Germinal center (tissue), 1 donor: Measurements from ENCODE around the gene DCAF16.
A peak's percentile ranks its signal among the peaks of the same experiment; 100 is the strongest.
"Not testable (repeated sequence)": the region's sequence is repeated elsewhere in the genome, so short reads cannot be mapped to it uniquely, and the experiment has no call there.

Experiments used
- DNase-seq: peaks from one replicate; pipeline ENCODE4 v3.0.0; 2012; ENCODE audit warnings: mixed read lengths, low spot score

DCAF16 gene

GRCh38 chr4:17810260-17811077, at the start of gene DCAF16, which contains the start of gene NCAPG:
Gene DCAF16, minus strand, starts transcription at chr4:17810757. Its CDS starts 6,616 bp downstream, at chr4:17804141.
Gene NCAPG, plus strand, starts transcription at chr4:17810979. Its CDS starts 99 bp downstream, at chr4:17811078.
- DNase-seq = peak; percentile 96

GRCh38 chr4:17859793-17860406, 49.3 kb upstream of the DCAF16 start:
- DNase-seq = no peak

GRCh38 chr4:17854036-17854435, 43.5 kb upstream of the DCAF16 start:
- no peak for DNase-seq

GRCh38 chr4:17851959-17852358, 41.4 kb upstream of the DCAF16 start:
- no peak for DNase-seq

GRCh38 chr4:17850295-17850694, 39.7 kb upstream of the DCAF16 start:
- not testable (repeated sequence) for DNase-seq

- DNase-seq = no peak
Measured at GRCh38 chr4:17846266-17846665, 35.7 kb upstream of the DCAF16 start.

- no peak for DNase-seq
Measured at GRCh38 chr4:17823871-17824669, 13.5 kb upstream of the DCAF16 start.

GRCh38 chr4:17817027-17817426, 6.5 kb upstream of the DCAF16 start:
- peak; percentile 20 for DNase-seq

GRCh38 chr4:17816142-17816541, 5.6 kb upstream of the DCAF16 start:
- no peak for DNase-seq

- no peak for DNase-seq
Measured at GRCh38 chr4:17814140-17814539, 3.6 kb upstream of the DCAF16 start.

- no peak for DNase-seq
Measured at GRCh38 chr4:17812801-17813200, 2.2 kb upstream of the DCAF16 start.

- DNase-seq = no peak
Measured at GRCh38 chr4:17812125-17812524, 1.6 kb upstream of the DCAF16 start.

- DNase-seq = no peak
Measured at GRCh38 chr4:17811078-17811603, 584 bp upstream of the DCAF16 start.

- peak; percentile 2 for DNase-seq
Measured at GRCh38 chr4:17809667-17810066, 890 bp downstream of the DCAF16 start.

- no peak for DNase-seq
Measured at GRCh38 chr4:17807446-17807845, 3.1 kb downstream of the DCAF16 start.

GRCh38 chr4:17805580-17806155, 4.9 kb downstream of the DCAF16 start:
- no peak for DNase-seq

- DNase-seq = no peak
Measured at GRCh38 chr4:17797808-17798207, 12.7 kb downstream of the DCAF16 start.

GRCh38 chr4:17794730-17795129, 15.8 kb downstream of the DCAF16 start:
- no peak for DNase-seq

- no peak for DNase-seq
Measured at GRCh38 chr4:17788956-17789355, 21.6 kb downstream of the DCAF16 start.

GRCh38 chr4:17787315-17787714, 23.2 kb downstream of the DCAF16 start:
- DNase-seq = no peak

- DNase-seq = no peak
Measured at GRCh38 chr4:17786567-17786966, 24.0 kb downstream of the DCAF16 start.

GRCh38 chr4:17785858-17786257, 24.7 kb downstream of the DCAF16 start:
- DNase-seq = no peak
